ENCODE data around the gene KCTD21.
A peak's percentile ranks its signal among the peaks of the same experiment; 100 is the strongest.

The KCTD21 gene

GRCh38 chr11:78218707-78219492 is 30.5 kb upstream of the KCTD21 start:
- DNase-seq: no peak

- no peak for DNase-seq
These were observed 29.5 kb upstream of the KCTD21 start for GRCh38 chr11:78217650-78218541.

- DNase-seq: no peak
These were observed 28.3 kb upstream of the KCTD21 start for GRCh38 chr11:78216571-78217287.

- DNase-seq: no peak
These were observed 27.6 kb upstream of the KCTD21 start for GRCh38 chr11:78216021-78216420.

- no peak for DNase-seq
These were observed 26.1 kb upstream of the KCTD21 start for GRCh38 chr11:78214331-78215194.

GRCh38 chr11:78213526-78214330 is 25.3 kb upstream of the KCTD21 start:
- DNase-seq: no peak

- peak in 4 of 14 donors; percentile 28 to 83 (median 30) for DNase-seq
These were observed 24.4 kb upstream of the KCTD21 start for GRCh38 chr11:78212586-78213371.

GRCh38 chr11:78211565-78211964 is 23.1 kb upstream of the KCTD21 start:
- no peak for DNase-seq

GRCh38 chr11:78210000-78210608 is 21.7 kb upstream of the KCTD21 start:
- DNase-seq: no peak

- DNase-seq: no peak
These were observed 21.1 kb upstream of the KCTD21 start for GRCh38 chr11:78209478-78209877.

GRCh38 chr11:78208257-78209165 is 20.1 kb upstream of the KCTD21 start:
- DNase-seq: no peak

- no peak for DNase-seq
These were observed 19.3 kb upstream of the KCTD21 start for GRCh38 chr11:78207532-78208256.

GRCh38 chr11:78205691-78206090 is 17.3 kb upstream of the KCTD21 start:
- DNase-seq: no peak

- DNase-seq: no peak
These were observed 16.8 kb upstream of the KCTD21 start for GRCh38 chr11:78205256-78205655.

GRCh38 chr11:78203184-78203583 is 14.8 kb upstream of the KCTD21 start:
- no peak for DNase-seq

- DNase-seq: no peak
These were observed 14.3 kb upstream of the KCTD21 start for GRCh38 chr11:78202733-78203167.

GRCh38 chr11:78201096-78201818 is 12.8 kb upstream of the KCTD21 start:
- DNase-seq: no peak

Measured in C1 segment of cervical spinal cord (tissue), 14 donors.